Mesothelial cell of epicardium (in vitro differentiated cells): ENCODE measurements around the gene RBM20. TPM values are rescaled to one million over a fixed set of nuclear protein-coding genes. Genes with fewer than 3 reads are reported as not detected.

Experiments
- DNase-seq, 2 experiments: peaks; one replicate each; pipeline ENCODE4 v3.0.0; 2021; ENCODE audit warnings: low spot score in 2 of 2; ENCODE audit not compliant: unreplicated experiment in 2 of 2
- H3K27ac Mint-ChIP-seq: 2 replicates; pipeline ENCODE4 v1.8.0; 2021; ENCODE audit warnings: mixed read lengths
- H3K27me3 Mint-ChIP-seq: 2 replicates; pipeline ENCODE4 v1.8.0; 2021; ENCODE audit warnings: low read depth, mixed read lengths
- H3K36me3 Mint-ChIP-seq: 2 replicates; pipeline ENCODE4 v1.8.0; 2021; ENCODE audit warnings: mixed read lengths
- H3K4me1 Mint-ChIP-seq: 2 replicates; pipeline ENCODE4 v1.8.0; 2021; ENCODE audit warnings: mixed read lengths
- H3K4me3 Mint-ChIP-seq: 2 replicates; pipeline ENCODE4 v1.8.0; 2021; ENCODE audit warnings: mild to moderate bottlenecking, moderate library complexity, mixed read lengths
- H3K9me3 Mint-ChIP-seq: 2 replicates; pipeline ENCODE4 v1.8.0; 2021; ENCODE audit warnings: mixed read lengths
- CTCF ChIP-seq: fragments of 200-600 bp; sonication (generic); IDR thresholded peaks from one replicate; pipeline ENCODE4 v1.5.0; 2021; ENCODE audit warnings: antibody characterized with exemption; ENCODE audit not compliant: unreplicated experiment
- total RNA-seq: library from RNA; stranded (reverse); gene quantifications from 3 replicates; pipeline ENCODE4 v1.2.1, GENCODE V29; 2021

The RBM20 gene
- total RNA-seq, 1 donor from 2014 or later: 23.3 TPM

DNA sequence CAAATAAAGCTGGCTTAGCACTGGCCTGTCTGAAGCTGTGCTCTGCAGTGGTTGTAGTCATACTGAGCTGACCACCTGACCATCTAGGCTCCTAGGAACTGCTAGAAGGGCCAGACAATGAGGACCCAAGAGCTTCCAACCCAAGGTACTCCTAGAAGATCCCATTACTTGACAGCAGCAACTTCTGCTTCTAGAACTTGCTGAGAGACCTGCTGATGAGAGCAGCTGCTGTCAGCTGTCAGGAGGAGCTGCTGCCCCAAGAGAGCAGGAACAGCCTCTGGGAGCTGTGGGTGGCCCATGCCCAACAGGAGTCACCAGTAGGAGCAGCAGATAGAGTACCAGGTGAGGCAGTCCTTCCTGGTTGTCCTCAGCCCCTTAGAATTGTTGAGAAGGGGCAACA is 70.2 kb downstream of the RBM20 start:
- Mint-ChIP-seq H3K4me1 (peaks cover 5% of the 10 kb centered on the region), H3K27ac (no peak overlapping the region), H3K27me3 (no peaks in the 10 kb centered on the region), H3K36me3 (peaks cover 4% of the 10 kb centered on the region), H3K9me3 (no peaks in the 10 kb centered on the region), H3K4me3 (no peak overlapping the region)
- DNase-seq: no peak
- no peak for TF ChIP-seq CTCF

- H3K36me3 Mint-ChIP-seq: peaks cover 10% of the 10 kb centered on the region
- DNase-seq: no peak
- no peak for TF ChIP-seq CTCF
- H3K27ac Mint-ChIP-seq: peak overlapping the region; percentile 62
- no peak overlapping the region for H3K4me3 Mint-ChIP-seq
- no peaks in the 10 kb centered on the region for H3K9me3 Mint-ChIP-seq
- peaks cover 10% of the 10 kb centered on the region for H3K4me1 Mint-ChIP-seq
- H3K27me3 Mint-ChIP-seq: no peaks in the 10 kb centered on the region
Observed at GRCh38 chr10:110717781-110718589, 73.8 kb downstream of the RBM20 start.

DNA sequence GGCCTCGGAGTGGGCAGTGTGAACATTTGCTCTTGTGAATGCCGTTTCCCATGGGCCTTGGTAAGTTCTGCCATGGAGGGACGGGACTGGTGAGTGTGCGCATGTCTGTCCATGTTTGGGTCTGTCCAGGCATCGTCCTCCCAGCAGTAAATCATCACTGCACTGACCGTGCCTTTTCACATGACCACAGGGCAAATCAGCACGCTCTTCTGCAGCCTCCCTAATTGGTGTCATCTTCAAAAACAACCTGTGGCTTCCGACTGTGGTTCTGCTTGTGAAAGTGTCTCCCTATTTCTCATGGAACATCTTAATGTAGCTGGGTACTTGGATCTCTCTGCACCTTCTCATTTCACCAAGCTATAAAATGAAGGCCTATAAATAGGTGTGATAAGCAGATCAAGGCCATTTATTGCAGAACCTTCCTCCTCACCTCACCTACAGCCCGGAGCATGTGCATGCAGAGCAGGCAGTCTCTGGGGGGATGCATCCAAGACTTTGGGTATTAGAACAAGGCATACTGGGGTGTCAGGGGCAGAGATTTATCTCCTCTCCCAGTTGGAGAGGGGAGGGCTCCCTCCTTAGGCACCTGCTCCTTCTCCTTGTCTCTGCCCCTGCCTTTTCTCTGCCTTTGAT is 77.4 kb downstream of the RBM20 start:
- Mint-ChIP-seq H3K27me3 (no peaks in the 10 kb centered on the region), H3K4me3 (no peak overlapping the region), H3K4me1 (peaks cover 19% of the 10 kb centered on the region), H3K9me3 (no peaks in the 10 kb centered on the region), H3K36me3 (peaks cover 9% of the 10 kb centered on the region), H3K27ac (no peak overlapping the region)
- no peak for TF ChIP-seq CTCF
- no peak for DNase-seq

GRCh38 chr10:110723224-110723891 is 79.2 kb downstream of the RBM20 start:
- Mint-ChIP-seq H3K4me3 (no peak overlapping the region), H3K27me3 (no peaks in the 10 kb centered on the region), H3K4me1 (peaks cover 14% of the 10 kb centered on the region), H3K36me3 (peaks cover 6% of the 10 kb centered on the region), H3K9me3 (no peaks in the 10 kb centered on the region), H3K27ac (no peak overlapping the region)
- TF ChIP-seq CTCF: no peak
- DNase-seq: no peak

DNA sequence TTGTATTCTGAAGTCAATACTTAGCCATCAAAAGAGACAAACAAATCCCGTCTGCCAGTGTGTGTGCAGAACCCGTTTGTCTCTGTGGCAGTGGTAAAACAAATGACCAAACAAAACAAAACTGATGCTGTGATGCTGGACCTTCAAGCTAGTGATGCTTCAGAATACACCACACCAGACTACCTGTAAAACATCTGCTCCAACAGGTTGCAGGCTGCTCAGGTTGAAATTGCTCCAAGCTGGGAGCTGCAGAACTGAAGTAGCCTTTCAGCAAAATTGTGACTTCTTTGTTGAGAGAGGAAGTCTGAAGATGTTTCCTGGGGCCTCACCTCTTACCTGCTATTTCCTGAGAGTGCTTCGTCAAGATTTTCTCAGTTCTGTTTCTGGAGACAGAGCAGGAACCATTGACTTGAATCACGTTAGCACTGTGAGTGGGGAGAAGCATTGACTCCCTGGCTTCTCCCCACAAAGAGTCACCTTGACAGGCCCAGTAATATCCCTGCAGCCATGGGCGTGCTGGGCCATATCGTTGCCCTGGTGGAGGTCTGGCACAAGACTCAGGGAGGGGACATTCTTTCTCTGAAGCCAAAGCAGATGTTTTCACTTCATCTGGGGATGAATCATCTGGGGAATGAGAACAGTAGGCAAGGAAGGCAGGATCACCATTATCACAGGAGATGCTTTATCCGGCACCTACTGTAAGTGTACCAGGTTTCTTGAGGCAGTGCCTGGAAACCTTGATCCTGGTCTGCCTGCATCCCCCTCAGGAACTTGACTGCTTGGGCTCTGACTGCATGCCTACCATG is 80.2 kb downstream of the RBM20 start:
- Mint-ChIP-seq H3K27ac (no peak overlapping the region), H3K4me1 (peaks cover 16% of the 10 kb centered on the region), H3K27me3 (no peaks in the 10 kb centered on the region), H3K4me3 (no peak overlapping the region), H3K9me3 (no peaks in the 10 kb centered on the region), H3K36me3 (peaks cover 6% of the 10 kb centered on the region)
- DNase-seq: no peak
- TF ChIP-seq CTCF: no peak
